Measurements from ENCODE around the gene KRTAP10-9.
"Not testable (repeated sequence)": the region's sequence is repeated elsewhere in the genome, so short reads cannot be mapped to it uniquely, and the experiment has no call there.

DNA sequence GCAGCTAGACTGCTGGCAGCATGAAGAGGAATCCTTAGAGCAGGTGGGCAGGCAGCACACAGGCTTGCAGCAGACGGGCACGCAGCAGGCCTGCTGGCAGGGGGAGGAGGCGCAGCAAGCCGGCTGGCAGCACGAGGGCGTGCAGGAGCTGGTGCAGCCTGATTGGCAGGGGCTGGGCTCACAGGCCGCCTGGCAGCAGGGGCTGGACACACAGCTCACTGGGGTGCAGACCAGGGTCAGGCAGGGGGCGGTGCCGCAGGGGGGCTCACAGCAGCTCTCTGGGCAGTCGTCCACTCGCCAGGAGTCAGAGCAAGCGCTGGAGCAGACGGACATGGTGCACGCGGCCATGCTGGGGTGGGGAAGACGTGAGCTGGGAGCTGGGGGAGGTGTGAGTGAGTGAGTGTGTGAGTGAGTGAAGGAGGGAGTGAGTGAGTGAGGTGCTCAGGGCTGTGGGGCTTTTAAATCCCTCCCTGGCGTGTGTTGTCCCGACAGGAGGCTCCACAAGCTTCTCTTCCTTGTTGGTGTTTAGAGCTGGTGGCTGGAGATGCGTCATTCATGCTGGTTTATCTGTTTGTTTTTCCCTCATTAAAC is 46.6 kb upstream of the KRTAP10-9 start, which contains the start of gene KRTAP10-5:
- TF ChIP-seq, protein P1, sequence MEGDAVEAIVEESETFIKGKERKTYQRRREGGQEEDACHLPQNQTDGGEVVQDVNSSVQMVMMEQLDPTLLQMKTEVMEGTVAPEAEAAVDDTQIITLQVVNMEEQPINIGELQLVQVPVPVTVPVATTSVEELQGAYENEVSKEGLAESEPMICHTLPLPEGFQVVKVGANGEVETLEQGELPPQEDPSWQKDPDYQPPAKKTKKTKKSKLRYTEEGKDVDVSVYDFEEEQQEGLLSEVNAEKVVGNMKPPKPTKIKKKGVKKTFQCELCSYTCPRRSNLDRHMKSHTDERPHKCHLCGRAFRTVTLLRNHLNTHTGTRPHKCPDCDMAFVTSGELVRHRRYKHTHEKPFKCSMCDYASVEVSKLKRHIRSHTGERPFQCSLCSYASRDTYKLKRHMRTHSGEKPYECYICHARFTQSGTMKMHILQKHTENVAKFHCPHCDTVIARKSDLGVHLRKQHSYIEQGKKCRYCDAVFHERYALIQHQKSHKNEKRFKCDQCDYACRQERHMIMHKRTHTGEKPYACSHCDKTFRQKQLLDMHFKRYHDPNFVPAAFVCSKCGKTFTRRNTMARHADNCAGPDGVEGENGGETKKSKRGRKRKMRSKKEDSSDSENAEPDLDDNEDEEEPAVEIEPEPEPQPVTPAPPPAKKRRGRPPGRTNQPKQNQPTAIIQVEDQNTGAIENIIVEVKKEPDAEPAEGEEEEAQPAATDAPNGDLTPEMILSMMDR (IDR thresholded peaks at IDR 0.05) = not testable (repeated sequence)
- TF ChIP-seq POLR2AphosphoS5 (IDR thresholded peaks at IDR 0.05; ENCODE audit: insufficient read depth in 1 of 2, low read depth in 1 of 2) = not testable (repeated sequence)

Measured in vagina (tissue), 2 donors.